GM12865 (cell line): ENCODE results near the gene LGR4.

Source experiments
- DNase-seq: peaks from one replicate; pipeline ENCODE4 v3.0.0; 2010; ENCODE audit warnings: low read depth
- H3K4me3 ChIP-seq: 2 replicates; pipeline ENCODE4 v1.5.1; 2011; ENCODE audit warnings: mild to moderate bottlenecking, low read depth, low read length, control low read depth
- TF ChIP-seq, protein P1 (sequence below): IDR thresholded peaks from 2 replicates; pipeline ENCODE4 v1.5.1; 2011; ENCODE audit warnings: low read length, control low read depth, low read depth, inconsistent platforms; ENCODE audit not compliant: insufficient read depth; ENCODE audit errors: missing control alignments

The LGR4 gene

DNA sequence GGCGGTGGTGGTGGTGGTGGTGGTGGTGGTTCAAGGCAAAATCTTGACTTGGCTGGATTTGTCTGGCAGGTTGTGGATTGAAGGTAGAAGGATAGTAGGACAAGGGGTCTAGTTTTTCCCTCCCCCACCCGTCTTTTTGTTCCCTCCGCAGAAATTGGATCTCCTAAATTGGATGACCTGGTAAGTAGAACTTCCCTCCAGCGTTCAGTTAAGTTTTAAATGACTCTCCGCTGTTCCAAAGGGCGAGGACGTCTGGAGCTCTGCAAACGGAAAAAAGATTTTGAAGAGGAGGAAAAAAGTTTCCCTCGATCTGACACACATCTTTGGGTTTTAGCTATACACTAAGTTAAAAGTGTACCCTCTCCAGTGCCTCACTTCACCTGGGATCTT lies 422 bp upstream of the LGR4 start:
- DNase-seq, result no peak
- TF ChIP-seq, protein P1, sequence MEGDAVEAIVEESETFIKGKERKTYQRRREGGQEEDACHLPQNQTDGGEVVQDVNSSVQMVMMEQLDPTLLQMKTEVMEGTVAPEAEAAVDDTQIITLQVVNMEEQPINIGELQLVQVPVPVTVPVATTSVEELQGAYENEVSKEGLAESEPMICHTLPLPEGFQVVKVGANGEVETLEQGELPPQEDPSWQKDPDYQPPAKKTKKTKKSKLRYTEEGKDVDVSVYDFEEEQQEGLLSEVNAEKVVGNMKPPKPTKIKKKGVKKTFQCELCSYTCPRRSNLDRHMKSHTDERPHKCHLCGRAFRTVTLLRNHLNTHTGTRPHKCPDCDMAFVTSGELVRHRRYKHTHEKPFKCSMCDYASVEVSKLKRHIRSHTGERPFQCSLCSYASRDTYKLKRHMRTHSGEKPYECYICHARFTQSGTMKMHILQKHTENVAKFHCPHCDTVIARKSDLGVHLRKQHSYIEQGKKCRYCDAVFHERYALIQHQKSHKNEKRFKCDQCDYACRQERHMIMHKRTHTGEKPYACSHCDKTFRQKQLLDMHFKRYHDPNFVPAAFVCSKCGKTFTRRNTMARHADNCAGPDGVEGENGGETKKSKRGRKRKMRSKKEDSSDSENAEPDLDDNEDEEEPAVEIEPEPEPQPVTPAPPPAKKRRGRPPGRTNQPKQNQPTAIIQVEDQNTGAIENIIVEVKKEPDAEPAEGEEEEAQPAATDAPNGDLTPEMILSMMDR, result no peak
- H3K4me3 ChIP-seq, result no peak overlapping the region

- TF ChIP-seq, protein P1, result no peak
- peak; percentile 14 for DNase-seq
These were observed 797 bp downstream of the LGR4 start for GRCh38 chr11:27471589-27472397.

GRCh38 chr11:27470826-27471588 lies 1.6 kb downstream of the LGR4 start:
- peak overlapping the region; percentile 65 for H3K4me3 ChIP-seq
- TF ChIP-seq, protein P1, result no peak
- no peak for DNase-seq

More at GRCh38 chr11:27471589-27472397, 797 bp downstream of the LGR4 start:
- H3K4me3 ChIP-seq, result peak overlapping the region; percentile 65

- TF ChIP-seq, protein P1, result no peak
- no peak overlapping the region for H3K4me3 ChIP-seq
- DNase-seq, result no peak
These were observed 2.4 kb downstream of the LGR4 start for GRCh38 chr11:27470166-27470565.

- no peak overlapping the region for H3K4me3 ChIP-seq
- TF ChIP-seq, protein P1, result no peak
- no peak for DNase-seq
These were observed 3.4 kb downstream of the LGR4 start for GRCh38 chr11:27468995-27469695.

GRCh38 chr11:27468209-27468994 lies 4.2 kb downstream of the LGR4 start:
- TF ChIP-seq, protein P1, result no peak
- H3K4me3 ChIP-seq, result no peak overlapping the region
- no peak for DNase-seq
